K562 (cell line): ENCODE results near the gene DPP10. TPM values are rescaled to one million over a fixed set of nuclear protein-coding genes. Genes with fewer than 3 reads are reported as not detected.

Experiments
- ATAC-seq: fragments of 200-7000 bp; cut with Tn5 transposase; 3 replicates; pipeline ENCODE4 v1.9.1; 2020; ENCODE audit warnings: moderate library complexity
- BruUV-seq: library from RNA; stranded (reverse); fragments of 400-500 nt; replicated peaks from 2 replicates; lab custom pipeline; 2021; lab: Mats Ljungman, UMichigan
- CTCF ChIA-PET: fragments of 300-600 bp; formaldehyde crosslinking; extraction: SDS; loops from one replicate; lab custom pipeline; 2021; ENCODE audit warnings: low intra/inter-chr PET ratio; lab: Yijun Ruan, JAX
- POLR2A ChIA-PET: fragments of 300-600, 350-650 bp; sonication (Branson Sonifier 250); formaldehyde crosslinking; extraction: SDS; loops from one replicate; lab custom pipeline; 2021; ENCODE audit warnings: antibody characterized with exemption, inconsistent platforms; lab: Yijun Ruan, JAX
- DNase-seq, 4 experiments: peaks; one replicate each; pipeline versions ENCODE4 v3.0.0 to v3.0.0-alpha.2; 2011 to 2018; ENCODE audit warnings: low spot score in 3 of 4, mixed read lengths in 3 of 4; ENCODE audit errors: extremely low read depth in 1 of 4
- FAIRE-seq: peaks from 2 replicates; lab custom pipeline; 2011; peaks lifted over from hg19 to GRCh38; lab: Jason Lieb, UNC
- H2AFZ ChIP-seq: 2 replicates; pipeline ENCODE4 v1.6.0; 2011; ENCODE audit warnings: low read depth, low read length, control low read depth, inconsistent platforms
- H3K27ac ChIP-seq: fragments of 200-600 bp; 3 replicates; pipeline ENCODE4 v1.8.0; 2011; ENCODE audit warnings: low read depth, mild to moderate bottlenecking, control low read depth, inconsistent platforms, low read length, moderate library complexity, mixed read lengths; ENCODE audit errors: extremely low read depth
- H3K27me3 ChIP-seq, 2 experiments: fragments of 300-600 bp in 1 of 2; 2 replicates in 1 of 2; 3 replicates in 1 of 2; pipeline versions ENCODE4 v1.6.0 to v1.8.0; 2011; ENCODE audit warnings: inconsistent platforms in 2 of 2, low read length in 2 of 2, mild to moderate bottlenecking in 1 of 2, mixed read lengths in 1 of 2, moderate library complexity in 1 of 2; ENCODE audit not compliant: control insufficient read depth in 2 of 2, insufficient read depth in 2 of 2
- H3K36me3 ChIP-seq: fragments of 300-600 bp; 3 replicates; pipeline ENCODE4 v1.8.0; 2011; ENCODE audit warnings: mild to moderate bottlenecking, low read length, inconsistent platforms; ENCODE audit not compliant: control insufficient read depth, insufficient read depth
- H3K4me1 ChIP-seq, 2 experiments: fragments of 200-600 bp in 1 of 2; replicated peaks in 1 of 2; 2 replicates in 1 of 2; 3 replicates in 1 of 2; pipeline versions ENCODE4 v1.5.1 to v1.8.0; 2011; ENCODE audit warnings: inconsistent platforms in 2 of 2, low read length in 2 of 2, mild to moderate bottlenecking in 1 of 2, mixed read lengths in 1 of 2, moderate library complexity in 1 of 2; ENCODE audit not compliant: control insufficient read depth in 2 of 2, insufficient read depth in 2 of 2
- H3K4me2 ChIP-seq: 2 replicates; pipeline ENCODE4 v1.6.1; 2011; ENCODE audit warnings: low read length, control low read depth, inconsistent platforms, mixed read lengths; ENCODE audit not compliant: insufficient read depth
- H3K4me3 ChIP-seq: fragments of 200-600 bp; sonication (generic), shearing (Covaris generic); 2 replicates; pipeline ENCODE4 v1.5.1; 2016; ENCODE audit warnings: control low read depth, inconsistent platforms
- H3K79me2 ChIP-seq: fragments of 200-600 bp; 3 replicates; pipeline ENCODE4 v1.8.0; 2011; ENCODE audit warnings: low read length, inconsistent platforms; ENCODE audit not compliant: control insufficient read depth, insufficient read depth
- H3K9ac ChIP-seq, 2 experiments: 2 replicates each; pipeline versions ENCODE4 v1.6.0 to v1.6.1; 2011; ENCODE audit warnings: low read depth in 2 of 2, low read length in 2 of 2, control low read depth in 1 of 2, inconsistent platforms in 1 of 2, mild to moderate bottlenecking in 1 of 2, mixed read lengths in 1 of 2; ENCODE audit not compliant: insufficient read depth in 1 of 2
- H3K9me1 ChIP-seq: one replicate; pipeline ENCODE4 v1.6.0; 2011; ENCODE audit warnings: inconsistent platforms, mild to moderate bottlenecking, low read length, moderate library complexity; ENCODE audit not compliant: control insufficient read depth, insufficient read depth
- H3K9me3 ChIP-seq: replicated peaks from 2 replicates; pipeline ENCODE4 v1.5.1; 2011; ENCODE audit warnings: low read depth, low read length, inconsistent platforms; ENCODE audit not compliant: control insufficient read depth, insufficient read depth
- H4K20me1 ChIP-seq: replicated peaks from 2 replicates; pipeline ENCODE4 v1.6.1; 2011; ENCODE audit warnings: low read length, inconsistent platforms, mixed read lengths; ENCODE audit not compliant: control insufficient read depth, insufficient read depth
- DNMT1 ChIP-seq: fragments of 450-650 bp; IDR thresholded peaks from 2 replicates; pipeline ENCODE4 v1.6.1; 2016; ENCODE audit warnings: antibody characterized with exemption, mild to moderate bottlenecking
- ELF1 ChIP-seq: fragments of 200-800 bp; sonication (Bioruptor generic); IDR thresholded peaks from 2 replicates; pipeline ENCODE4 v1.6.1; 2016; ENCODE audit warnings: missing genetic modification characterization, missing compliant biosample characterization
- FOXM1 ChIP-seq, 2 experiments: fragments of 450-650 bp in 1 of 2; sonication (generic) in 1 of 2; formaldehyde crosslinking in 1 of 2; IDR thresholded peaks; 2 replicates each; pipeline versions ENCODE4 v1.6.1 to v1.9.0; 2017 to 2022; ENCODE audit warnings: low read depth in 2 of 2, mild to moderate bottlenecking in 2 of 2, missing genetic modification reagents in 1 of 2, moderate library complexity in 1 of 2
- HNRNPUL1 ChIP-seq: fragments of 200-400 bp; formaldehyde crosslinking; IDR thresholded peaks from 2 replicates; pipeline ENCODE4 v1.6.1; 2017; ENCODE audit warnings: low read length
- KAT7 ChIP-seq: sonication (generic); formaldehyde crosslinking; IDR thresholded peaks from 2 replicates; pipeline ENCODE4 v1.8.0; 2022; ENCODE audit warnings: missing genetic modification reagents, mild to moderate bottlenecking, borderline replicate concordance
- NCOA1 ChIP-seq: fragments of 450-650 bp; IDR thresholded peaks from 2 replicates; pipeline ENCODE4 v1.6.1; 2016; ENCODE audit warnings: low read depth
- NCOA6 ChIP-seq: fragments of 450-650 bp; IDR thresholded peaks from 2 replicates; pipeline ENCODE4 v1.6.1; 2017; ENCODE audit warnings: mild to moderate bottlenecking
- NR2C2 ChIP-seq, 2 experiments: fragments of 200-800 bp in 1 of 2; sonication (Bioruptor generic) in 1 of 2; sonication (generic) in 1 of 2; formaldehyde crosslinking in 1 of 2; IDR thresholded peaks; 2 replicates each; pipeline versions ENCODE4 v1.6.1 to v1.8.0; 2016 to 2022; ENCODE audit warnings: mild to moderate bottlenecking in 1 of 2, missing compliant biosample characterization in 1 of 2, missing genetic modification characterization in 1 of 2, missing genetic modification reagents in 1 of 2
- PURB ChIP-seq: sonication (generic); formaldehyde crosslinking; IDR thresholded peaks from 2 replicates; pipeline ENCODE4 v1.9.0; 2021; ENCODE audit warnings: low read depth, mild to moderate bottlenecking, missing genetic modification reagents
- SIN3B ChIP-seq: fragments of 450-650 bp; IDR thresholded peaks from 2 replicates; pipeline ENCODE4 v1.6.1; 2017; ENCODE audit warnings: low read depth, mild to moderate bottlenecking, moderate library complexity
- SLC30A9 ChIP-seq: fragments of 250-450 bp; sonication (Bioruptor Pico); IDR thresholded peaks from 2 replicates; pipeline ENCODE4 v1.8.0; 2022; ENCODE audit warnings: mild to moderate bottlenecking, moderate library complexity
- TAL1 ChIP-seq: fragments of 450-650 bp; IDR thresholded peaks from 2 replicates; pipeline ENCODE4 v1.6.1; 2016; ENCODE audit warnings: mild to moderate bottlenecking
- ZKSCAN3 ChIP-seq: fragments of 250-450 bp; sonication (Bioruptor Pico); IDR thresholded peaks from 2 replicates; pipeline ENCODE4 v1.4.0; 2020
- ZNF121 ChIP-seq: sonication (generic); formaldehyde crosslinking; conservative IDR thresholded peaks from 2 replicates; pipeline ENCODE4 v1.8.0; 2022; ENCODE audit warnings: missing genetic modification reagents
- ZNF140 ChIP-seq: fragments of 250-450 bp; sonication (Bioruptor Pico); IDR thresholded peaks from 2 replicates; pipeline ENCODE4 v1.8.0; 2021; ENCODE audit warnings: moderate library complexity, mild to moderate bottlenecking, inconsistent platforms
- ZNF224 ChIP-seq: sonication (generic); formaldehyde crosslinking; IDR thresholded peaks from 2 replicates; pipeline ENCODE4 v1.8.0; 2022; ENCODE audit warnings: mild to moderate bottlenecking, missing genetic modification reagents
- ZNF398 ChIP-seq: fragments of 250-450 bp; sonication (Bioruptor Pico); IDR thresholded peaks from 2 replicates; pipeline ENCODE4 v1.8.0; 2021; ENCODE audit warnings: moderate library complexity, mild to moderate bottlenecking, inconsistent platforms
- ZNF584 ChIP-seq: fragments of 200-800 bp; sonication (Bioruptor generic); IDR thresholded peaks from 2 replicates; pipeline ENCODE4 v1.6.1; 2016; ENCODE audit warnings: low read depth, mild to moderate bottlenecking, missing genetic modification characterization, missing compliant biosample characterization
- WGBS: fragments of 100-300 bp; shearing (Covaris generic); methylation state at CpG from one replicate; pipeline ENCODE4 v1.1.6; 2016; ENCODE audit warnings: low coverage, mixed read lengths; ENCODE audit not compliant: insufficient coverage; ENCODE audit errors: missing lambda C conversion rate; 5-methylcytosine and 5-hydroxymethylcytosine counted together
- in situ Hi-C: fragments of 300-500 bp; cut with MboI; formaldehyde crosslinking; loops from 4 replicates; pipeline ENCODE4 v1.15.0; 2018; ENCODE audit warnings: inconsistent platforms, mixed read lengths
- intact Hi-C: fragments of 100-400 bp; cut with micrococcal nuclease; formaldehyde crosslinking; loops from 2 replicates; pipeline ENCODE4 v1.14.2; 2022
- polyA plus RNA-seq, 8 experiments: library from polyadenylated mRNA; depleted of rRNA in 4 of 8; stranded (reverse) in 5 of 8; unstranded in 3 of 8; fragments of >200 nt; fragmentation: Nextera tagmentation in 2 of 8; fragmentation: Illumina TruSeq in 1 of 8; extraction: Ambion mirVana in 2 of 8; extraction: Trizol in 1 of 8; gene quantifications; 2 replicates each; pipeline versions ENCODE4 v1.2.1 to v1.2.3, GENCODE V29; 2011 to 2014; ENCODE audit warnings: inconsistent platforms in 1 of 8, missing spikeins in 1 of 8
- total RNA-seq, 7 experiments: library from RNA; depleted of rRNA in 6 of 7; stranded (reverse); fragments of >200 nt in 6 of 7; fragmentation: Illumina TruSeq in 2 of 7; extraction: Trizol in 2 of 7; gene quantifications; 2 replicates each; pipeline versions ENCODE4 v1.2.1 to v1.2.3, GENCODE V29; 2011 to 2021; ENCODE audit warnings: low replicate concordance in 1 of 7

DPP10 gene
- total and polyA plus RNA-seq, 9 of the 15 experiments (the other 6 are each of a cell fraction or from before 2014, with no cell fraction given): not detected

- intact Hi-C loops: no loop called here
- Histone ChIP-seq H2AFZ (no peak overlapping the region), H3K27ac (no peak overlapping the region), H3K4me2 (no peak overlapping the region), H4K20me1 (no peaks in the 10 kb centered on the region), H3K9me3 (no peaks in the 10 kb centered on the region), H3K79me2 (no peaks in the 10 kb centered on the region), H3K9me1 (no peaks in the 10 kb centered on the region), H3K9ac (no peak overlapping the region), H3K36me3 (no peaks in the 10 kb centered on the region)
- ATAC-seq: no peak
- no TSS peak for BruUV-seq
- no peak for FAIRE-seq
- no peak for DNase-seq
- CTCF ChIA-PET: no interaction called here
- no peak for TF ChIP-seq ZNF224
- no peak for TF ChIP-seq NR2C2 (CRISPR knock-in tag; IDR thresholded peaks at IDR 0.05)
- TF ChIP-seq NR2C2 (tag; IDR thresholded peaks at IDR 0.05): no peak
- TF ChIP-seq HNRNPUL1: no peak
- no peak for TF ChIP-seq ZKSCAN3 (CRISPR knock-in tag)
- no peak for TF ChIP-seq ELF1 (tag)
- TF ChIP-seq, all 486 proteins: peak for 0
- POLR2A ChIA-PET: no interaction called here
- Histone ChIP-seq H3K4me1 (no peaks in the 10 kb centered on the region), H3K4me3 (no peak overlapping the region), H3K27me3 (no peaks in the 10 kb centered on the region)
- WGBS: 0% methylated on average over 4 of the region's 4 CpGs
- in situ Hi-C loops: no loop called here
Observed at GRCh38 chr2:115483666-115484065, 1041.2 kb downstream of the DPP10 start.

- intact Hi-C loops: no loop called here
- Histone ChIP-seq H3K4me2 (no peak overlapping the region), H3K79me2 (no peaks in the 10 kb centered on the region), H2AFZ (no peak overlapping the region), H3K27ac (no peak overlapping the region), H3K36me3 (no peaks in the 10 kb centered on the region), H3K9me3 (no peaks in the 10 kb centered on the region), H3K4me3 (no peak overlapping the region), H3K9me1 (no peaks in the 10 kb centered on the region), H3K4me1 (no peaks in the 10 kb centered on the region), H3K9ac (no peak overlapping the region), H3K27me3 (no peaks in the 10 kb centered on the region), H4K20me1 (no peaks in the 10 kb centered on the region)
- CTCF ChIA-PET: no interaction called here
- no TSS peak for BruUV-seq
- DNase-seq: no peak
- POLR2A ChIA-PET: no interaction called here
- in situ Hi-C loops: no loop called here
- WGBS: 7% methylated on average over 1 of the region's 1 CpG
- no peak for ATAC-seq
- no peak for FAIRE-seq
- no peak for TF ChIP-seq FOXM1 (IDR thresholded peaks at IDR 0.05; ENCODE audit: low read depth)
- TF ChIP-seq FOXM1 (CRISPR knock-in tag; IDR thresholded peaks at IDR 0.05; ENCODE audit: low read depth): no peak
- TF ChIP-seq PURB: no peak
- TF ChIP-seq KAT7 (CRISPR knock-in tag): no peak
- no peak for TF ChIP-seq ZNF398
- no peak for TF ChIP-seq DNMT1
- no peak for TF ChIP-seq SLC30A9 (CRISPR knock-in tag)
- no peak for TF ChIP-seq ZNF121 (CRISPR knock-in tag)
- no peak for TF ChIP-seq TAL1
- no peak for TF ChIP-seq ZNF584 (CRISPR knock-in tag)
- TF ChIP-seq ZNF140 (CRISPR knock-in tag): no peak
- TF ChIP-seq NCOA1: no peak
- no peak for TF ChIP-seq SIN3B
- no peak for TF ChIP-seq NCOA6
Observed at GRCh38 chr2:115484486-115484885, 1042.0 kb downstream of the DPP10 start.
